Neural cell (in vitro differentiated cells): Measurements from ENCODE around the gene MIA2. TPM values are rescaled to one million over a fixed set of nuclear protein-coding genes. Genes with fewer than 3 reads are reported as not detected.
"Not testable (repeated sequence)": the region's sequence is repeated elsewhere in the genome, so short reads cannot be mapped to it uniquely, and the experiment has no call there.

Source experiments
- H2AFZ ChIP-seq: fragments of 200-600, 300-800 bp; sonication (generic), shearing (Covaris generic); 2 replicates; pipeline ENCODE4 v1.6.0; 2014; ENCODE audit warnings: low read depth, mild to moderate bottlenecking, antibody characterized with exemption, low read length, moderate library complexity
- H3F3A ChIP-seq: fragments of 200-600 bp; shearing (Covaris generic); 2 replicates; pipeline ENCODE4 v1.6.1; 2016; ENCODE audit warnings: mild to moderate bottlenecking, moderate library complexity, mixed read lengths, antibody characterized with exemption, low read length; ENCODE audit not compliant: insufficient read depth, poor library complexity, severe bottlenecking
- H3K27ac ChIP-seq: fragments of 200-600, 300-800 bp; sonication (generic), shearing (Covaris generic); 2 replicates; pipeline ENCODE4 v1.5.1; 2014; ENCODE audit warnings: mild to moderate bottlenecking, low read length, moderate library complexity
- H3K27me3 ChIP-seq: fragments of 300-800, 200-600 bp; sonication (generic), shearing (Covaris generic); 2 replicates; pipeline ENCODE4 v1.6.0; 2014; ENCODE audit warnings: mild to moderate bottlenecking, low read depth, low read length, moderate library complexity; ENCODE audit not compliant: insufficient read depth
- H3K36me3 ChIP-seq: fragments of 300-800, 200-600 bp; sonication (generic), shearing (Covaris generic); 2 replicates; pipeline ENCODE4 v1.5.1; 2014; ENCODE audit warnings: mild to moderate bottlenecking, antibody characterized with exemption, low read length, moderate library complexity; ENCODE audit not compliant: insufficient read depth
- H3K4me2 ChIP-seq: fragments of 300-800, 200-600 bp; sonication (generic), shearing (Covaris generic); 2 replicates; pipeline ENCODE4 v1.6.0; 2014; ENCODE audit warnings: mild to moderate bottlenecking, low read length
- H3K4me3 ChIP-seq: fragments of 300-800, 200-600 bp; sonication (generic), shearing (Covaris generic); 2 replicates; pipeline ENCODE4 v1.5.1; 2014; ENCODE audit warnings: mild to moderate bottlenecking, low read length, moderate library complexity
- H3K79me2 ChIP-seq: fragments of 200-600 bp; shearing (Covaris generic); replicated peaks from 2 replicates; pipeline ENCODE4 v1.6.0; 2014; ENCODE audit warnings: mild to moderate bottlenecking, low read length, moderate library complexity; ENCODE audit not compliant: insufficient read depth
- H3K9ac ChIP-seq: fragments of 300-800, 200-600 bp; sonication (generic), shearing (Covaris generic); 2 replicates; pipeline ENCODE4 v1.6.1; 2016; ENCODE audit warnings: mild to moderate bottlenecking, low read length, mixed read lengths
- H3K9me2 ChIP-seq: fragments of 200-600 bp; shearing (Covaris generic); 2 replicates; pipeline ENCODE4 v1.6.1; 2016; ENCODE audit warnings: mild to moderate bottlenecking, low read length, mixed read lengths; ENCODE audit not compliant: insufficient read depth
- H3K9me3 ChIP-seq: fragments of 200-600, 300-800 bp; sonication (generic), shearing (Covaris generic); 2 replicates; pipeline ENCODE4 v1.6.1; 2016; ENCODE audit warnings: mild to moderate bottlenecking, mixed run types, low read length, moderate library complexity, mixed read lengths
- H4K20me1 ChIP-seq: fragments of 200-600 bp; shearing (Covaris generic); 2 replicates; pipeline ENCODE4 v1.6.1; 2016; ENCODE audit warnings: mild to moderate bottlenecking, mixed run types; ENCODE audit not compliant: insufficient read depth
- EP300 ChIP-seq: fragments of 450-650 bp; conservative IDR thresholded peaks from 2 replicates; pipeline ENCODE4 v1.6.1; 2014; ENCODE audit warnings: antibody characterized with exemption, mild to moderate bottlenecking, moderate library complexity; ENCODE audit not compliant: poor library complexity, severe bottlenecking
- EZH2 ChIP-seq: fragments of 200-600, 300-800 bp; shearing (Covaris generic), sonication (generic); IDR thresholded peaks from 2 replicates; pipeline ENCODE4 v1.6.1; 2014; ENCODE audit warnings: antibody characterized with exemption, low read length, borderline replicate concordance, mild to moderate bottlenecking; ENCODE audit not compliant: insufficient read depth, poor library complexity, severe bottlenecking
- MXI1 ChIP-seq: fragments of 450-650 bp; conservative IDR thresholded peaks from 2 replicates; pipeline ENCODE4 v1.6.1; 2014; ENCODE audit warnings: antibody characterized with exemption, mild to moderate bottlenecking; ENCODE audit not compliant: poor library complexity, severe bottlenecking
- POLR2AphosphoS5 ChIP-seq: IDR thresholded peaks from 2 replicates; pipeline ENCODE4 v1.6.1; 2012
- RAD21 ChIP-seq: fragments of 450-650 bp; conservative IDR thresholded peaks from 2 replicates; pipeline ENCODE4 v1.6.1; 2014; ENCODE audit warnings: antibody characterized with exemption, mild to moderate bottlenecking, moderate library complexity
- SMC3 ChIP-seq: fragments of 450-650 bp; conservative IDR thresholded peaks from 2 replicates; pipeline ENCODE4 v1.6.1; 2014; ENCODE audit warnings: antibody characterized with exemption, mild to moderate bottlenecking, moderate library complexity; ENCODE audit not compliant: poor library complexity
- TAF1 ChIP-seq: IDR thresholded peaks from 2 replicates; pipeline ENCODE4 v1.6.1; 2012; ENCODE audit warnings: low read depth
- polyA plus RNA-seq: library from polyadenylated mRNA; depleted of rRNA; stranded (reverse); fragments of >200 nt; gene quantifications from 2 replicates; pipeline ENCODE4 v1.2.3, GENCODE V29; 2014
- TF ChIP-seq, protein P1 (sequence below): IDR thresholded peaks from 2 replicates; pipeline ENCODE4 v1.6.1; 2012; ENCODE audit warnings: borderline replicate concordance
- TF ChIP-seq, protein P2 (sequence below): fragments of 450-650 bp; IDR thresholded peaks from 2 replicates; pipeline ENCODE4 v1.5.1; 2014; ENCODE audit warnings: antibody characterized with exemption, mild to moderate bottlenecking, moderate library complexity; ENCODE audit not compliant: poor library complexity, severe bottlenecking

Gene MIA2
- polyA plus RNA-seq, 1 donor from 2014 or later = 17.7 TPM

DNA sequence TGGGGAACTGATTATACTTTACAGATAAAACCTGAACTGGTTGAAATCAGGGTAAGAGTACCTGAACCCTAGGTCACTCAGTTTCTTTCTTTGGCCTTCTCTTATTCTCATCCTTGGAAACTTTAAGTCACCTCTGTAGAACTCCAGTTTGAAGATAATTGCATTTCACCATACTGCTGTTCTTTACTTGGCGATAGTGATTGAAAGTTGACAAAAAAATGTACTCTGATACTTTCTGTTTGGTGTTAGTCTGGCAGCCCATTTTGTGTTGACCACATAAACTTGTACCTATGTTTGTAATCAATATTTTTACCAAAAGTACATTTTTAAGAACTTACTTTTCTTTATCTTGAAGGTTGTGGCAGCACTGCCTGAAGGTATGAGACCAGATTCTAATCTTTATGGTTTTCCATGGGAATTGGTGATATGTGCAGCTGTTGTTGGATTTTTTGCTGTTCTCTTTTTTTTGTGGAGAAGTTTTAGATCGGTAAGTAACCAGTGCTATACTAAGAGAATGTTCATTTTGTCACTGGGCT is 42.9 kb downstream of the MIA2 start:
- no peaks in the 10 kb centered on the region for H3K36me3 ChIP-seq
- H3F3A ChIP-seq = no peaks in the 10 kb centered on the region
- no peak overlapping the region for H3K27ac ChIP-seq
- no peaks in the 10 kb centered on the region for H3K9me2 ChIP-seq
- no peak overlapping the region for H3K9ac ChIP-seq
- no peak overlapping the region for H3K4me2 ChIP-seq
- no peaks in the 10 kb centered on the region for H4K20me1 ChIP-seq
- no peak overlapping the region for H2AFZ ChIP-seq
- no peaks in the 10 kb centered on the region for H3K9me3 ChIP-seq
- H3K4me3 ChIP-seq = no peak overlapping the region
- H3K27me3 ChIP-seq = no peaks in the 10 kb centered on the region
- TF ChIP-seq, protein P1, sequence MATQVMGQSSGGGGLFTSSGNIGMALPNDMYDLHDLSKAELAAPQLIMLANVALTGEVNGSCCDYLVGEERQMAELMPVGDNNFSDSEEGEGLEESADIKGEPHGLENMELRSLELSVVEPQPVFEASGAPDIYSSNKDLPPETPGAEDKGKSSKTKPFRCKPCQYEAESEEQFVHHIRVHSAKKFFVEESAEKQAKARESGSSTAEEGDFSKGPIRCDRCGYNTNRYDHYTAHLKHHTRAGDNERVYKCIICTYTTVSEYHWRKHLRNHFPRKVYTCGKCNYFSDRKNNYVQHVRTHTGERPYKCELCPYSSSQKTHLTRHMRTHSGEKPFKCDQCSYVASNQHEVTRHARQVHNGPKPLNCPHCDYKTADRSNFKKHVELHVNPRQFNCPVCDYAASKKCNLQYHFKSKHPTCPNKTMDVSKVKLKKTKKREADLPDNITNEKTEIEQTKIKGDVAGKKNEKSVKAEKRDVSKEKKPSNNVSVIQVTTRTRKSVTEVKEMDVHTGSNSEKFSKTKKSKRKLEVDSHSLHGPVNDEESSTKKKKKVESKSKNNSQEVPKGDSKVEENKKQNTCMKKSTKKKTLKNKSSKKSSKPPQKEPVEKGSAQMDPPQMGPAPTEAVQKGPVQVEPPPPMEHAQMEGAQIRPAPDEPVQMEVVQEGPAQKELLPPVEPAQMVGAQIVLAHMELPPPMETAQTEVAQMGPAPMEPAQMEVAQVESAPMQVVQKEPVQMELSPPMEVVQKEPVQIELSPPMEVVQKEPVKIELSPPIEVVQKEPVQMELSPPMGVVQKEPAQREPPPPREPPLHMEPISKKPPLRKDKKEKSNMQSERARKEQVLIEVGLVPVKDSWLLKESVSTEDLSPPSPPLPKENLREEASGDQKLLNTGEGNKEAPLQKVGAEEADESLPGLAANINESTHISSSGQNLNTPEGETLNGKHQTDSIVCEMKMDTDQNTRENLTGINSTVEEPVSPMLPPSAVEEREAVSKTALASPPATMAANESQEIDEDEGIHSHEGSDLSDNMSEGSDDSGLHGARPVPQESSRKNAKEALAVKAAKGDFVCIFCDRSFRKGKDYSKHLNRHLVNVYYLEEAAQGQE = no peak
- TF ChIP-seq MXI1 (no peak), SMC3 (no peak), EZH2 (no peak), EP300 (no peak), RAD21 (no peak), POLR2AphosphoS5 (no peak), TAF1 (no peak)
- TF ChIP-seq, protein P2, sequence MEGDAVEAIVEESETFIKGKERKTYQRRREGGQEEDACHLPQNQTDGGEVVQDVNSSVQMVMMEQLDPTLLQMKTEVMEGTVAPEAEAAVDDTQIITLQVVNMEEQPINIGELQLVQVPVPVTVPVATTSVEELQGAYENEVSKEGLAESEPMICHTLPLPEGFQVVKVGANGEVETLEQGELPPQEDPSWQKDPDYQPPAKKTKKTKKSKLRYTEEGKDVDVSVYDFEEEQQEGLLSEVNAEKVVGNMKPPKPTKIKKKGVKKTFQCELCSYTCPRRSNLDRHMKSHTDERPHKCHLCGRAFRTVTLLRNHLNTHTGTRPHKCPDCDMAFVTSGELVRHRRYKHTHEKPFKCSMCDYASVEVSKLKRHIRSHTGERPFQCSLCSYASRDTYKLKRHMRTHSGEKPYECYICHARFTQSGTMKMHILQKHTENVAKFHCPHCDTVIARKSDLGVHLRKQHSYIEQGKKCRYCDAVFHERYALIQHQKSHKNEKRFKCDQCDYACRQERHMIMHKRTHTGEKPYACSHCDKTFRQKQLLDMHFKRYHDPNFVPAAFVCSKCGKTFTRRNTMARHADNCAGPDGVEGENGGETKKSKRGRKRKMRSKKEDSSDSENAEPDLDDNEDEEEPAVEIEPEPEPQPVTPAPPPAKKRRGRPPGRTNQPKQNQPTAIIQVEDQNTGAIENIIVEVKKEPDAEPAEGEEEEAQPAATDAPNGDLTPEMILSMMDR = no peak
- H3K79me2 ChIP-seq = peaks cover 13% of the 10 kb centered on the region

DNA sequence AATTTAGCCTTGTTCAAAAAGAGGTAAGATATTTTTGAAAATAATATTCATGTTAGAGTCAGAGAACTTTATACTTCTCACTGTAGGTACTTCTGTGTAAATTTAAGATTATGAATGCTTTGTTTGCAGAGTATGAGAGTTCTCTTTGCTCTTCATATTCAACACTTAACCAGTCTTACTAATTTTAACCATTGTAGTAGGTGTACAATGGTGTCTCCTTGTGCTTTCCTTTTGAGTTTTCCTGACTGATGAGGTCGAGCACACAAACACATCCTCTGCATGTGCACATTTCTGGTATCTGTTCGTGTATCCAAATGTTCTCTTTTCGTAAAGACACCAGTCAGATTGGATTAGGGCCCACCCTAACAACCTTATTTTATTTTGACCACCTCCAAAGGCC is 45.8 kb downstream of the MIA2 start:
- Histone ChIP-seq H4K20me1 (no peaks in the 10 kb centered on the region), H3K4me2 (no peak overlapping the region), H3K9me2 (no peaks in the 10 kb centered on the region), H3K36me3 (peaks cover 9% of the 10 kb centered on the region), H2AFZ (no peak overlapping the region), H3K9me3 (no peaks in the 10 kb centered on the region), H3K27me3 (no peaks in the 10 kb centered on the region), H3K4me3 (no peak overlapping the region), H3K27ac (no peak overlapping the region), H3K79me2 (no peaks in the 10 kb centered on the region), H3K9ac (no peak overlapping the region), H3F3A (no peaks in the 10 kb centered on the region)
- TF ChIP-seq SMC3 (no peak), EZH2 (no peak), POLR2AphosphoS5 (no peak), RAD21 (no peak), MXI1 (no peak), TAF1 (no peak), EP300 (no peak)
- TF ChIP-seq, protein P2 = no peak
- TF ChIP-seq, protein P1 = no peak

DNA sequence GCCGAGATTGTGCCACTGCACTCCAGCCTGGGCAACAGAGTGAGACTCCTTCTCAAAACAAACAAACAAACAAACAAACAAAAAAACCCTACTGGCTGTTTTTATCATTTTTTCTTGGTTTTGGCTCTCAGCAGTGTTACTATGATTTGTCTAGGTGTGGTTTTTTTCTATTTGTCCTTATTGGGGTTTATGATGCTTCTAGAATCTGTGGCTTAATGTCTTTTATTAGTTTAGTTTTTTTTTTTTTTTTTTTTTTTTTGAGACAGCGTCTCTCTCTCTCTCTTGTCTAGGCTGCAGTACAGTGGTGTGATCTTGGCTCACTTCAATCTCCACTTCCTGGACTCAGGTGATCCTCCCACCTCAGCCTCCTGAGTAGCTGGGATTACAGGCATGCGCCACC is 47.0 kb downstream of the MIA2 start:
- not testable (repeated sequence) for H3K9me2 ChIP-seq, H3K36me3 ChIP-seq, H3K4me2 ChIP-seq, H3K4me3 ChIP-seq, H4K20me1 ChIP-seq, H2AFZ ChIP-seq, H3K79me2 ChIP-seq, H3F3A ChIP-seq, H3K27me3 ChIP-seq, H3K27ac ChIP-seq, H3K9me3 ChIP-seq, H3K9ac ChIP-seq
